Loucy (cell line): ENCODE data around the gene GAD2.

ENCODE experiments used
- H2AFZ ChIP-seq: fragments of 200-600 bp; sonication (generic); 2 replicates; pipeline ENCODE4 v1.6.0; 2016; ENCODE audit warnings: antibody characterized with exemption, mild to moderate bottlenecking, low read length, moderate library complexity
- H3F3A ChIP-seq: fragments of 200-600 bp; 2 replicates; pipeline ENCODE4 v1.6.0; 2016; ENCODE audit warnings: antibody characterized with exemption, low read depth, mild to moderate bottlenecking
- H3K27me3 ChIP-seq: fragments of 200-600 bp; sonication (generic); 2 replicates; pipeline ENCODE4 v1.6.1; 2014; ENCODE audit warnings: low read length, mild to moderate bottlenecking; ENCODE audit not compliant: insufficient read depth, poor library complexity, severe bottlenecking
- H3K36me3 ChIP-seq: fragments of 200-600 bp; sonication (generic); 2 replicates; pipeline ENCODE4 v1.6.1; 2016; ENCODE audit warnings: low read length; ENCODE audit not compliant: insufficient read depth
- H3K4me1 ChIP-seq: fragments of 200-600 bp; sonication (generic); 2 replicates; pipeline ENCODE4 v1.5.1; 2014; ENCODE audit warnings: low read length, mild to moderate bottlenecking; ENCODE audit not compliant: insufficient read depth, poor library complexity, severe bottlenecking
- H3K4me2 ChIP-seq: fragments of 200-600 bp; sonication (generic); 2 replicates; pipeline ENCODE4 v1.6.0; 2014; ENCODE audit warnings: antibody characterized with exemption, low read length, low read depth, mild to moderate bottlenecking; ENCODE audit not compliant: poor library complexity, severe bottlenecking
- H3K4me3 ChIP-seq: fragments of 200-600 bp; sonication (generic); 2 replicates; pipeline ENCODE4 v1.5.1; 2014; ENCODE audit warnings: low read length, mild to moderate bottlenecking, mixed read lengths; ENCODE audit not compliant: poor library complexity, severe bottlenecking
- H3K79me2 ChIP-seq: fragments of 200-600 bp; sonication (generic); 2 replicates; pipeline ENCODE4 v1.6.1; 2014; ENCODE audit warnings: low read length; ENCODE audit not compliant: insufficient read depth
- H3K9ac ChIP-seq: fragments of 200-600 bp; sonication (generic); 2 replicates; pipeline ENCODE4 v1.6.0; 2014; ENCODE audit warnings: mild to moderate bottlenecking, low read depth, low read length, moderate library complexity; ENCODE audit not compliant: poor library complexity, severe bottlenecking
- H3K9me2 ChIP-seq: fragments of 200-600 bp; sonication (generic); replicated peaks from 2 replicates; pipeline ENCODE4 v1.6.1; 2016; ENCODE audit warnings: low read depth, low read length, mixed read lengths
- H3K9me3 ChIP-seq: fragments of 200-600 bp; sonication (generic); 2 replicates; pipeline ENCODE4 v1.6.1; 2014; ENCODE audit warnings: mild to moderate bottlenecking, antibody characterized with exemption, low read length, low read depth; ENCODE audit not compliant: insufficient read depth
- H4K20me1 ChIP-seq: fragments of 200-600 bp; sonication (generic); 2 replicates; pipeline ENCODE4 v1.6.0; 2014; ENCODE audit warnings: antibody characterized with exemption, low read length, mild to moderate bottlenecking; ENCODE audit not compliant: insufficient read depth, poor library complexity, severe bottlenecking
- EZH2phosphoT487 ChIP-seq: fragments of 200-600 bp; IDR thresholded peaks from 2 replicates; pipeline ENCODE4 v1.6.1; 2018; ENCODE audit warnings: antibody characterized with exemption, mild to moderate bottlenecking, moderate library complexity, borderline replicate concordance
- TF ChIP-seq, protein P1 (sequence below): fragments of 200-600 bp; sonication (generic); conservative IDR thresholded peaks from 2 replicates; pipeline ENCODE4 v1.5.1; 2014; ENCODE audit warnings: mild to moderate bottlenecking, antibody characterized with exemption, low read length

The GAD2 gene

DNA sequence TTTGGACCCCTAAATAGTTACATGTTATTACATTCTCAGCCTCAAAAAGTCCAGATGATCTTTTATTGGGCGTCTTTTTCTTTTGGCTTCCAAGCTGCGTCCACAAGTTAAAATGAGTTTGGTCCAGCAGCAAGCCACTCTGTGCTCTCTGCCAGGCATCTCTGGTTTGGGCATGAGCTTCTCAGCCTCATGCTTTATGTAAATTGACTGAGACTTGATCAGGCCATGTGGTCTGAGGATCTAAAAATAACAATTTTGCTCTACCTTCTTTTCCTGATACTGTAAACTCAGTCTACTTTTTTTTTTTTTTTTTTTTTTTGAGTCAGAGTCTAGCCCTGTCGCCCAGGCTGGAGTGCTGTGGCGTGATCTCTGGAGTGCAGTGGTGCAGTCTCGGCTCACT lies 15.6 kb downstream of the GAD2 start:
- H3K36me3 ChIP-seq = no peaks in the 10 kb centered on the region
- no peaks in the 10 kb centered on the region for H3K79me2 ChIP-seq
- no peaks in the 10 kb centered on the region for H3K27me3 ChIP-seq
- no peak overlapping the region for H3K9ac ChIP-seq
- H3F3A ChIP-seq = no peaks in the 10 kb centered on the region
- H3K4me2 ChIP-seq = no peak overlapping the region
- no peaks in the 10 kb centered on the region for H4K20me1 ChIP-seq
- TF ChIP-seq, protein P1, sequence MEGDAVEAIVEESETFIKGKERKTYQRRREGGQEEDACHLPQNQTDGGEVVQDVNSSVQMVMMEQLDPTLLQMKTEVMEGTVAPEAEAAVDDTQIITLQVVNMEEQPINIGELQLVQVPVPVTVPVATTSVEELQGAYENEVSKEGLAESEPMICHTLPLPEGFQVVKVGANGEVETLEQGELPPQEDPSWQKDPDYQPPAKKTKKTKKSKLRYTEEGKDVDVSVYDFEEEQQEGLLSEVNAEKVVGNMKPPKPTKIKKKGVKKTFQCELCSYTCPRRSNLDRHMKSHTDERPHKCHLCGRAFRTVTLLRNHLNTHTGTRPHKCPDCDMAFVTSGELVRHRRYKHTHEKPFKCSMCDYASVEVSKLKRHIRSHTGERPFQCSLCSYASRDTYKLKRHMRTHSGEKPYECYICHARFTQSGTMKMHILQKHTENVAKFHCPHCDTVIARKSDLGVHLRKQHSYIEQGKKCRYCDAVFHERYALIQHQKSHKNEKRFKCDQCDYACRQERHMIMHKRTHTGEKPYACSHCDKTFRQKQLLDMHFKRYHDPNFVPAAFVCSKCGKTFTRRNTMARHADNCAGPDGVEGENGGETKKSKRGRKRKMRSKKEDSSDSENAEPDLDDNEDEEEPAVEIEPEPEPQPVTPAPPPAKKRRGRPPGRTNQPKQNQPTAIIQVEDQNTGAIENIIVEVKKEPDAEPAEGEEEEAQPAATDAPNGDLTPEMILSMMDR = no peak
- TF ChIP-seq EZH2phosphoT487 = no peak
- H3K9me2 ChIP-seq = no peaks in the 10 kb centered on the region
- H2AFZ ChIP-seq = no peak overlapping the region
- H3K4me1 ChIP-seq = no peaks in the 10 kb centered on the region
- no peak overlapping the region for H3K4me3 ChIP-seq
- H3K9me3 ChIP-seq = no peaks in the 10 kb centered on the region; the same call in 1 of the 2 replicates

GRCh38 chr10:26235761-26236160 lies 19.2 kb downstream of the GAD2 start:
- H3K4me1 ChIP-seq = no peaks in the 10 kb centered on the region
- H3K79me2 ChIP-seq = no peaks in the 10 kb centered on the region
- no peak overlapping the region for H3K4me3 ChIP-seq
- no peaks in the 10 kb centered on the region for H3K9me3 ChIP-seq
- no peak overlapping the region for H3K9ac ChIP-seq
- no peak overlapping the region for H3K4me2 ChIP-seq
- no peaks in the 10 kb centered on the region for H3K27me3 ChIP-seq
- no peaks in the 10 kb centered on the region for H3K9me2 ChIP-seq
- no peaks in the 10 kb centered on the region for H3F3A ChIP-seq
- TF ChIP-seq, protein P1 = no peak
- no peak for TF ChIP-seq EZH2phosphoT487
- no peaks in the 10 kb centered on the region for H3K36me3 ChIP-seq
- no peaks in the 10 kb centered on the region for H4K20me1 ChIP-seq
- H2AFZ ChIP-seq = no peak overlapping the region

DNA sequence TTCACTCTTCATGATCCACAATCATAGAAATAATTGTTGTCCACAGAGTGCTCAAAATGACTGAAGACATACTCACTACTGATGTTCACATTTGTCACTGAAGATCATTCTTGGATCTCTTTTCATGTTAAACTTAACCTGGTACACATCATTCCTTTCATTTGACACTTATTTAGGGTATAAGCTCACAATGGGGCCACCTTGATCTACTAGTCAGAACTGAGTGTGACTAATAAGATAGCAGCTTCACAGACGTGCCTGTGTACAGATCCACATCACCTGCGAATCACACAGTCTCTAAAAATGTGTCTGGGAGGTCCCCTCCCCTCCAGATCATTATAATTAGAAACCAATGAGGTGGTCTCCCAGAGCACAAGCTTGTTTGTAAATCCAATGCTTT lies 21.8 kb downstream of the GAD2 start:
- H3K4me3 ChIP-seq = no peak overlapping the region
- no peaks in the 10 kb centered on the region for H3K27me3 ChIP-seq
- no peak overlapping the region for H2AFZ ChIP-seq
- H3K79me2 ChIP-seq = no peaks in the 10 kb centered on the region
- no peaks in the 10 kb centered on the region for H3K9me3 ChIP-seq
- no peaks in the 10 kb centered on the region for H3K4me1 ChIP-seq
- H3K9me2 ChIP-seq = no peaks in the 10 kb centered on the region
- no peaks in the 10 kb centered on the region for H3F3A ChIP-seq
- H3K4me2 ChIP-seq = no peak overlapping the region
- no peaks in the 10 kb centered on the region for H4K20me1 ChIP-seq
- no peaks in the 10 kb centered on the region for H3K36me3 ChIP-seq
- TF ChIP-seq EZH2phosphoT487 = no peak
- TF ChIP-seq, protein P1 = no peak
- no peak overlapping the region for H3K9ac ChIP-seq
